ENCODE results near the gene IRAK2. TPM values are rescaled to one million over a fixed set of nuclear protein-coding genes. Genes with fewer than 3 reads are reported as not detected.
A peak's percentile ranks its signal among the peaks of the same experiment; 100 is the strongest.

IRAK2 gene
- total RNA-seq, 1 experiment from 2014 or later = 4.2 TPM

DNA sequence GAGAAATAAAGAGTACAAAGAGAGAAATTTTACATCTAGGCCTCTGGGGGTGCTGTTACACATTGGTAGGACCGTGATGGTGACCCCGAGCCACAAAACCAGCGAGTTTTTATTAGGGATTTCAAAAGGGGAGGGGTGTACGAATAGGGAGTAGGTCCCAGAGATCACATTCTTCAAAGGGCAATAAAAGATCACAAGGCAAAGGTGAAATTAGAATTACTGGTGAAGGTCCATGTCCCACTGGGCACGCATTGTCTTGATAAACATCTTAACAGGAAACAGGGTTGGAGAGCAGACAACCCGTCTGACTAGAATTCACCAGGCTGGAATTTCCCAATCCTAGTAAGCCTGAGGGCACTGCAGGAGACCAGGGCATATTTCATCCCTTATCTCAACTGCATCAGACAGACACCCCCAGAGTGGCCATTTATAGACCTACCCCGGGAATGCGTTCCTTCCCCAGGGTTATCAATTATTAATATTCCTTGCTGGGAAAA lies 4.3 kb downstream of the IRAK2 start:
- intact Hi-C loops (cut with micrococcal nuclease; ENCODE audit: unreplicated experiment) = loop anchor here (10.0 kb wide), 1 partner anchor 116 kb away; no protein-coding TSS in a partner anchor
- no peak overlapping the region for H3K27ac Mint-ChIP-seq (ENCODE audit: unreplicated experiment)

GRCh38 chr3:10170915-10171478 lies 6.3 kb downstream of the IRAK2 start:
- no peaks in the 10 kb centered on the region for H3K4me1 Mint-ChIP-seq (ENCODE audit: low read depth, unreplicated experiment)
- H3K4me3 ChIP-seq (ENCODE audit: low read depth, low read length) = no peak overlapping the region
- H3K4me1 ChIP-seq = no peaks in the 10 kb centered on the region; the same call in 1 of the 2 replicates
- intact Hi-C loops (cut with micrococcal nuclease; ENCODE audit: unreplicated experiment) = no loop called here
- H3K9me3 ChIP-seq = peaks cover 19% of the 10 kb centered on the region
- ChIA-PET CTCF (no interaction called here), POLR2A (no interaction called here)
- H3K9me3 Mint-ChIP-seq (ENCODE audit: unreplicated experiment) = peaks cover 13% of the 10 kb centered on the region
- H3K4me3 Mint-ChIP-seq (ENCODE audit: unreplicated experiment) = no peak overlapping the region
- H3K27me3 ChIP-seq (replicated peaks; ENCODE audit: control insufficient read depth, insufficient read depth, low read length) = no peaks in the 10 kb centered on the region
- no peaks in the 10 kb centered on the region for H3K36me3 ChIP-seq (ENCODE audit: control insufficient read depth, insufficient read depth, low read length)
- no peak for DNase-seq
- no TSS peak for BruUV-seq (replicated peaks)
- TF ChIP-seq CTCF (IDR thresholded peaks at IDR 0.05; ENCODE audit: insufficient read depth in 1 of 2, low read depth in 1 of 2, low read length in 1 of 2, severe bottlenecking in 1 of 2, unreplicated experiment in 1 of 2) = no peak
- peaks cover 7% of the 10 kb centered on the region for H3K36me3 Mint-ChIP-seq (ENCODE audit: insufficient read depth, unreplicated experiment)
- H3K27me3 Mint-ChIP-seq (ENCODE audit: insufficient read depth, unreplicated experiment) = no peaks in the 10 kb centered on the region
- no peak overlapping the region for H3K27ac Mint-ChIP-seq (ENCODE audit: unreplicated experiment)

More for the DNA sequence above, 4.3 kb downstream of the IRAK2 start:
- Mint-ChIP-seq H3K9me3 (ENCODE audit: unreplicated experiment) (peaks cover 13% of the 10 kb centered on the region), H3K4me1 (ENCODE audit: low read depth, unreplicated experiment) (no peaks in the 10 kb centered on the region), H3K36me3 (ENCODE audit: insufficient read depth, unreplicated experiment) (peaks cover 13% of the 10 kb centered on the region), H3K4me3 (ENCODE audit: unreplicated experiment) (no peak overlapping the region), H3K27me3 (ENCODE audit: insufficient read depth, unreplicated experiment) (no peaks in the 10 kb centered on the region)
- Histone ChIP-seq H3K4me3 (ENCODE audit: low read depth, low read length) (no peak overlapping the region), H3K4me1 (peaks cover 4% of the 10 kb centered on the region; the same call in 1 of the 2 replicates), H3K36me3 (ENCODE audit: control insufficient read depth, insufficient read depth, low read length) (no peaks in the 10 kb centered on the region), H3K9me3 (peaks cover 19% of the 10 kb centered on the region), H3K27me3 (replicated peaks; ENCODE audit: control insufficient read depth, insufficient read depth, low read length) (no peaks in the 10 kb centered on the region)
- peak; percentile 51 to 62 for DNase-seq
- peak; percentile 3 to 19 for TF ChIP-seq CTCF (IDR thresholded peaks at IDR 0.05; ENCODE audit: insufficient read depth in 1 of 2, low read depth in 1 of 2, low read length in 1 of 2, severe bottlenecking in 1 of 2, unreplicated experiment in 1 of 2)
- ChIA-PET CTCF (no interaction called here), POLR2A (no interaction called here)
- no TSS peak for BruUV-seq (replicated peaks)

GRCh38 chr3:10173095-10173925 lies 8.6 kb downstream of the IRAK2 start:
- no TSS peak for BruUV-seq (replicated peaks)
- TF ChIP-seq CTCF (IDR thresholded peaks at IDR 0.05; ENCODE audit: insufficient read depth in 1 of 2, low read depth in 1 of 2, low read length in 1 of 2, severe bottlenecking in 1 of 2, unreplicated experiment in 1 of 2) = no peak
- intact Hi-C loops (cut with micrococcal nuclease; ENCODE audit: unreplicated experiment) = no loop called here
- H3K36me3 Mint-ChIP-seq (ENCODE audit: insufficient read depth, unreplicated experiment) = peaks cover 7% of the 10 kb centered on the region
- no peak for DNase-seq
- Histone ChIP-seq H3K9me3 (peaks cover 19% of the 10 kb centered on the region), H3K4me3 (ENCODE audit: low read depth, low read length) (no peak overlapping the region), H3K4me1 (no peaks in the 10 kb centered on the region; the same call in 1 of the 2 replicates), H3K27me3 (replicated peaks; ENCODE audit: control insufficient read depth, insufficient read depth, low read length) (no peaks in the 10 kb centered on the region), H3K36me3 (ENCODE audit: control insufficient read depth, insufficient read depth, low read length) (no peaks in the 10 kb centered on the region)
- ChIA-PET POLR2A (no interaction called here), CTCF (no interaction called here)
- no peaks in the 10 kb centered on the region for H3K4me1 Mint-ChIP-seq (ENCODE audit: low read depth, unreplicated experiment)
- no peak overlapping the region for H3K4me3 Mint-ChIP-seq (ENCODE audit: unreplicated experiment)
- no peaks in the 10 kb centered on the region for H3K27me3 Mint-ChIP-seq (ENCODE audit: insufficient read depth, unreplicated experiment)
- peaks cover 13% of the 10 kb centered on the region for H3K9me3 Mint-ChIP-seq (ENCODE audit: unreplicated experiment)
- H3K27ac Mint-ChIP-seq (ENCODE audit: unreplicated experiment) = no peak overlapping the region

Measured in Caco-2 (cell line).